OCI-LY3 (cell line): ENCODE data around the gene MYPN.

Experiments
- CTCF ChIP-seq: fragments of 200-600, 300-600 bp; sonication (generic); IDR thresholded peaks from 2 replicates; pipeline ENCODE4 v1.5.1; 2014; ENCODE audit warnings: antibody characterized with exemption, low read length, low read depth
- EZH2phosphoT487 ChIP-seq: fragments of 200-600 bp; shearing (Covaris generic); IDR thresholded peaks from 2 replicates; pipeline ENCODE4 v1.6.1; 2018; ENCODE audit warnings: antibody characterized with exemption, mixed run types, low read depth

GRCh38 chr10:68135362-68135761, 26.1 kb downstream of the MYPN start:
- no peak for TF ChIP-seq CTCF
- TF ChIP-seq EZH2phosphoT487: no peak
